ENCODE results near the gene MBD3L1.

The MBD3L1 gene

DNA sequence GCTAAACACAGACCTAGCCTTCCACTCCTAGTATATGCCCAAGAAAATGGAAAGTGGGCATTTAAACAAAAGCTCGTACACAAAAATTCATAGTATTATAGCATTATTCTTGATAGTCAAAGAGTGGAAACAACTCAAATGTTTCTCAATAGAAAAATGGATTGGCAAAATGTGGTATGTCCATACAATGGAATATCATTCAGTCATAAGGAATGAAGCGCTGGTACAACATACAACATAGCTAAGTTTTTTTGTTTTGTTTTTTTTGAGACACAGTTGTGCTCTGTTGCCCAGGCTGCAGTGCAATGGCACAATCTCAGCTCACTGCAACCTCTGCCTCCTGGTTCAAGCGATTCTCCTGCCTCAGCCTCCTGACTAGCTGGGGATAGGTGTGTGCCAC is 11.9 kb upstream of the MBD3L1 start:
- no peak for DNase-seq (ENCODE audit: low read depth)
- no peak overlapping the region for H3K4me3 ChIP-seq (replicated peaks; ENCODE audit: low read depth, low read length)
- TF ChIP-seq, protein P1, sequence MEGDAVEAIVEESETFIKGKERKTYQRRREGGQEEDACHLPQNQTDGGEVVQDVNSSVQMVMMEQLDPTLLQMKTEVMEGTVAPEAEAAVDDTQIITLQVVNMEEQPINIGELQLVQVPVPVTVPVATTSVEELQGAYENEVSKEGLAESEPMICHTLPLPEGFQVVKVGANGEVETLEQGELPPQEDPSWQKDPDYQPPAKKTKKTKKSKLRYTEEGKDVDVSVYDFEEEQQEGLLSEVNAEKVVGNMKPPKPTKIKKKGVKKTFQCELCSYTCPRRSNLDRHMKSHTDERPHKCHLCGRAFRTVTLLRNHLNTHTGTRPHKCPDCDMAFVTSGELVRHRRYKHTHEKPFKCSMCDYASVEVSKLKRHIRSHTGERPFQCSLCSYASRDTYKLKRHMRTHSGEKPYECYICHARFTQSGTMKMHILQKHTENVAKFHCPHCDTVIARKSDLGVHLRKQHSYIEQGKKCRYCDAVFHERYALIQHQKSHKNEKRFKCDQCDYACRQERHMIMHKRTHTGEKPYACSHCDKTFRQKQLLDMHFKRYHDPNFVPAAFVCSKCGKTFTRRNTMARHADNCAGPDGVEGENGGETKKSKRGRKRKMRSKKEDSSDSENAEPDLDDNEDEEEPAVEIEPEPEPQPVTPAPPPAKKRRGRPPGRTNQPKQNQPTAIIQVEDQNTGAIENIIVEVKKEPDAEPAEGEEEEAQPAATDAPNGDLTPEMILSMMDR (IDR thresholded peaks at IDR 0.05; ENCODE audit: low read length, missing control alignments) = no peak

DNA sequence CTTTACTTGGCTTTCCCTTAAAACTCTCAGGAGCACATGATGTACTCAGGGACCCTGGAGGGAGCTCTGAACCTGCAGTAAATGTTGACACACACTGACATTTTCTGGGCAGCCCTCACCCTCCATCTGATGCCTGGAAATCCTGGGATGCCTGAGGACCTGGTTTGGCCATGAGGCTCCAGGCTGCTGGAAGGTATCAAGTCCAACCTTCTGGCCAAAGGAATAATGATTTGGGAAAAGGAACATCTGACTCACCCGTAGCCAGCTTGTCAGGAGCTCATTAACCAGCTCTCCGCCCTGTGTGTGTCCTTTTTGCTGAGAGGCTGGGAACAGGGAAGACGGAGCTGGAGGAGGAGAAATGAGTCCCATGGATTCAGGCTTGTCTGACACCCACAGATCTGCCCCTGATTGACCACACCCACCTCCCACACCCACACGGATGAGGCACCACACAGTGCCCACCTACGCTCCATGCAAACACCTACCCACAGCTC is 10.4 kb upstream of the MBD3L1 start:
- no peak for DNase-seq (ENCODE audit: low read depth)
- no peak overlapping the region for H3K4me3 ChIP-seq (replicated peaks; ENCODE audit: low read depth, low read length)
- TF ChIP-seq, protein P1 (IDR thresholded peaks at IDR 0.05; ENCODE audit: low read length, missing control alignments) = no peak

DNA sequence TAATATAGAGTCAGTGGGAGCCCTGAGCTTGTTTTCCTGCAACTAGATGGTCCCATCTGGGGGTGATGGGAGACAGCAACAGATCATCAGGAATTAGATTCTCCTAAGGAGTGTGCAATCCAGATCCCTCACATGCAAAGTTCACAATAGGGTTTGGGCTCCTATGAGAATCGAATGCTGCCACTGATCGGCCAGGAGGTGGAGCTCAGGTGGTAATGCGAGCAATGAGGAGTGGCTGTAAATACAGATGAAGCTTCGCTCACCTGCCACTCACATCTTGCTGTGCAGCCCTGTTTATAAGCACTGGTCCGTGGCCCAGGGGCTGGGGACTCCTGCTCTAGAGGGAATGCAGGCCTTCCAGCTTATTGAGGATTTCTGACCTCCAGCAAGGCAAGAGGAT is 5.8 kb upstream of the MBD3L1 start:
- DNase-seq (ENCODE audit: low read depth) = no peak
- TF ChIP-seq, protein P1 (IDR thresholded peaks at IDR 0.05; ENCODE audit: low read length, missing control alignments) = no peak
- no peak overlapping the region for H3K4me3 ChIP-seq (replicated peaks; ENCODE audit: low read depth, low read length)

DNA sequence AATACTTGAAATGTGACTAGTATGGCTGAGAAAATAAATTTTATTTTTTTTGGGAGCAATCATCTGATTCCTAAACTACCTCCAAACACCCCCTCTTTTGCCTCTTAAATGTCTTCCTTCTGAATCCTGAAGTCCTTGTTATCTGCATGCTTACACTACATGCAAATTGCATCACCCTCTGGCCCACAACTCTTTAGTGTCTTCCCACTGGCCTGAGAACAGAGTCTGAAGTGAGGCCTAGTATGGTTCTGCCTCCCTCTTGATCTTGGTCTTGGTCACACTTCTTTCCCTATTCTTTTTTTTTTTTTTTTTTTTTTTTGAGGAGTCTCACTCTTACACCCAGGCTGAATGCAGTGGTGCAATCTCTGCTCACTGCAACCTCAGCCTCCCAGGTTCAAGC is 4.9 kb upstream of the MBD3L1 start:
- TF ChIP-seq, protein P1 (IDR thresholded peaks at IDR 0.05; ENCODE audit: low read length, missing control alignments) = no peak
- H3K4me3 ChIP-seq (replicated peaks; ENCODE audit: low read depth, low read length) = no peak overlapping the region
- DNase-seq (ENCODE audit: low read depth) = no peak

DNA sequence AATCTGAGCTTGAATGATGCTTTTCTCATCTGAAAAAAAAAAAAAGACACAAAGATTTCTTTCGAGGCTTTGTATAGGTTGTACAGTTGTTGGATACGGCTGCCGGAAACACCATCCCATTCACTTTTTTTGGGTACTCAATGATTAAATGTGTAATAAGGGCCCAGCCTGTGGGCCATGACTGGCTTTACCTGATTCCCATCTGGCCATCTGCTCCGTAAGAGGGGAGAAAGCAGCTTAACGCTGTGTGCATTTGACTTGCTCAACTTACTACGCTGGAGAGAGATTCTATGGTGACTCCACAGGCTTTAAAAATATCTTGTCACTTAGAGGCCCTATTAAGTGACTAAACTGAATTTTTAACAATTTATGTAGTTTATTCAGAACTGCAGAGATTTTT is 804 bp upstream of the MBD3L1 start:
- H3K4me3 ChIP-seq (replicated peaks; ENCODE audit: low read depth, low read length) = peak overlapping the region; percentile 81
- no peak for DNase-seq (ENCODE audit: low read depth)
- TF ChIP-seq, protein P1 (IDR thresholded peaks at IDR 0.05; ENCODE audit: low read length, missing control alignments) = no peak

DNA sequence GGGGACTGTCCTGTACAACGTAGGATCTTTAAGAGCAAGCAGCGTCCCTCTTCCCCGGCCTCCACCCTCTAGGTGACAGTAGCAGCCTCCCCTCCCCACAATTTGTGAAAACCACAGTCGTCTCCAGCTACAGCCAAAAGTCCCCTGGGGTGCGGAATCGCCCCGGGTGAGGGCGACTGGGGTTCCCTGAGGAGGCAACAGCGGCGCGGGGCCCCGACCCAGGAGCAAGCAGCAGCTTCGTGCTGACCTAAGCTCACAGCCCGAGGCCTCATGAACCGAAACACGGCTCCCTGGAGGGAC is 395 bp upstream of the MBD3L1 start:
- H3K4me3 ChIP-seq (replicated peaks; ENCODE audit: low read depth, low read length) = peak overlapping the region; percentile 81
- TF ChIP-seq, protein P1 (IDR thresholded peaks at IDR 0.05; ENCODE audit: low read length, missing control alignments) = no peak
- DNase-seq (ENCODE audit: low read depth) = no peak

DNA sequence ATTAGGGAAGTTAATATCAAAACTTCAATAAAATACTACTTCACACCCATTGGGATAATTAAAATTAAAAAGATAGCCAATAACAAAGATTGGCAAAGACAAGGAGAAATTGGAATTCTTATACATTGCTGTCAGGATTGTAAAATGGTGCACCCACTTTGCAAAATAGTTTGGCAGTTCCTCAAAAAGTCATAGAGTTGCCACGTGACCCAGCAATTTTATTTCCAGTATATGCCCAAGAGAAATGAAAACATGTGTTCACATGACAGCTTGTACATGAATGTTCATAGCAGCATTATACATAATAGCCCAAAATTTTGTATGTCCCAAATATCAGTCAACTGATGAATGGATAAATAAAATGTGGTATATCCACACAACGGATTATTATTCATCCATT is 3.3 kb downstream of the MBD3L1 start:
- no peak for DNase-seq (ENCODE audit: low read depth)
- TF ChIP-seq, protein P1 (IDR thresholded peaks at IDR 0.05; ENCODE audit: low read length, missing control alignments) = no peak
- H3K4me3 ChIP-seq (replicated peaks; ENCODE audit: low read depth, low read length) = no peak overlapping the region
